Activated CD8-positive, alpha-beta memory T cell treated with anti-CD3 and anti-CD28 coated beads for 36 hours (primary cell): ENCODE measurements around the gene KCNQ1. TPM values are rescaled to one million over a fixed set of nuclear protein-coding genes. Genes with fewer than 3 reads are reported as not detected.
"Not testable (repeated sequence)": the region's sequence is repeated elsewhere in the genome, so short reads cannot be mapped to it uniquely, and the experiment has no call there.

Experiments
- CTCF ChIA-PET: fragments of 350-600 bp; sonication (Branson Sonifier 250); formaldehyde crosslinking; loops from one replicate; lab custom pipeline; 2021; ENCODE audit warnings: antibody characterized with exemption; lab: Charles Lee
- POLR2A ChIA-PET: fragments of 350-600 bp; sonication (Branson Sonifier 250); formaldehyde crosslinking; loops from one replicate; lab custom pipeline; 2021; ENCODE audit warnings: antibody characterized with exemption; lab: Charles Lee
- total RNA-seq, 2 experiments: library from RNA; stranded (reverse); gene quantifications; one replicate each; pipeline ENCODE4 v1.2.3, GENCODE V29; 2021

KCNQ1 gene
- total RNA-seq, 2 experiments from 2014 or later: 3.1 to 3.9 TPM

GRCh38 chr11:2594267-2594666 is 149.5 kb downstream of the KCNQ1 start:
- POLR2A ChIA-PET: no interaction called here

GRCh38 chr11:2595204-2595603 is 150.4 kb downstream of the KCNQ1 start:
- ChIA-PET POLR2A (no interaction called here), CTCF (no interaction called here)

More at GRCh38 chr11:2594267-2594666, 149.5 kb downstream of the KCNQ1 start:
- CTCF ChIA-PET: no interaction called here

- POLR2A ChIA-PET: no interaction called here
Observed at GRCh38 chr11:2599561-2600189, 154.9 kb downstream of the KCNQ1 start.

GRCh38 chr11:2609345-2609744 is 164.5 kb downstream of the KCNQ1 start:
- ChIA-PET POLR2A (no interaction called here), CTCF (no interaction called here)

More at GRCh38 chr11:2599561-2600189, 154.9 kb downstream of the KCNQ1 start:
- CTCF ChIA-PET: no interaction called here

- ChIA-PET CTCF (no interaction called here), POLR2A (no interaction called here)
Observed at GRCh38 chr11:2612884-2613571, 168.2 kb downstream of the KCNQ1 start.

GRCh38 chr11:2621894-2622293 is 177.1 kb downstream of the KCNQ1 start:
- ChIA-PET POLR2A (no interaction called here), CTCF (no interaction called here)

GRCh38 chr11:2625183-2625582 is 180.4 kb downstream of the KCNQ1 start:
- POLR2A ChIA-PET: no interaction called here
- CTCF ChIA-PET: interaction anchor here (0.7 kb wide), 1 partner anchor 31 kb away, joined by 5 read pairs; no protein-coding TSS in a partner anchor

- POLR2A ChIA-PET: no interaction called here
- CTCF ChIA-PET: no interaction called here
Observed at GRCh38 chr11:2630679-2631078, 185.9 kb downstream of the KCNQ1 start.

- POLR2A ChIA-PET: no interaction called here
- CTCF ChIA-PET: no interaction called here
Observed at GRCh38 chr11:2631161-2631560, 186.4 kb downstream of the KCNQ1 start.

- CTCF ChIA-PET, POLR2A ChIA-PET: not testable (repeated sequence)
Observed at GRCh38 chr11:2639763-2640162, 195.0 kb downstream of the KCNQ1 start.

GRCh38 chr11:2641623-2642022 is 196.8 kb downstream of the KCNQ1 start:
- CTCF ChIA-PET: no interaction called here

GRCh38 chr11:2643746-2644145 is 198.9 kb downstream of the KCNQ1 start:
- POLR2A ChIA-PET: no interaction called here
- CTCF ChIA-PET: interaction anchor here (1.1 kb wide), 1 partner anchor 52 kb away, joined by 3 read pairs; no protein-coding TSS in a partner anchor

More at GRCh38 chr11:2641623-2642022, 196.8 kb downstream of the KCNQ1 start:
- POLR2A ChIA-PET: no interaction called here

- ChIA-PET POLR2A (no interaction called here), CTCF (no interaction called here)
Observed at GRCh38 chr11:2644844-2645778, 200.3 kb downstream of the KCNQ1 start.

GRCh38 chr11:2645779-2646118 is 200.9 kb downstream of the KCNQ1 start:
- ChIA-PET POLR2A (no interaction called here), CTCF (no interaction called here)

GRCh38 chr11:2647167-2647566 is 202.4 kb downstream of the KCNQ1 start:
- POLR2A ChIA-PET: no interaction called here
- CTCF ChIA-PET: no interaction called here

GRCh38 chr11:2647953-2648352 is 203.1 kb downstream of the KCNQ1 start:
- CTCF ChIA-PET: no interaction called here
- POLR2A ChIA-PET: no interaction called here

GRCh38 chr11:2649400-2649799 is 204.6 kb downstream of the KCNQ1 start:
- CTCF ChIA-PET: no interaction called here
- POLR2A ChIA-PET: no interaction called here

GRCh38 chr11:2649848-2650247 is 205.0 kb downstream of the KCNQ1 start:
- CTCF ChIA-PET: no interaction called here
- POLR2A ChIA-PET: no interaction called here

GRCh38 chr11:2650343-2650867 is 205.6 kb downstream of the KCNQ1 start:
- ChIA-PET CTCF (no interaction called here), POLR2A (no interaction called here)

- ChIA-PET POLR2A (no interaction called here), CTCF (no interaction called here)
Observed at GRCh38 chr11:2651054-2651617, 206.3 kb downstream of the KCNQ1 start.
